OCI-LY3 (cell line): ENCODE results near the gene VRK1.

Source experiments
- H2AFZ ChIP-seq: fragments of 200-600, 300-600 bp; shearing (Covaris generic); 2 replicates; pipeline ENCODE4 v1.6.0; 2014; ENCODE audit warnings: antibody characterized with exemption, low read depth, low read length
- H3K27ac ChIP-seq: fragments of 200-600, 300-600 bp; sonication (generic); 2 replicates; pipeline ENCODE4 v1.5.1; 2014; ENCODE audit warnings: mild to moderate bottlenecking, low read length, moderate library complexity, mixed read lengths
- H3K27me3 ChIP-seq: fragments of 200-600, 300-600 bp; sonication (generic); 2 replicates; pipeline ENCODE4 v1.6.1; 2014; ENCODE audit warnings: low read depth, low read length, mixed read lengths
- H3K36me3 ChIP-seq: fragments of 200-600, 300-600 bp; sonication (generic); replicated peaks from 2 replicates; pipeline ENCODE3; 2014; ENCODE audit warnings: low read depth, low read length, mixed read lengths
- H3K4me1 ChIP-seq: fragments of 300-600, 200-600 bp; sonication (generic); 2 replicates; pipeline ENCODE4 v1.6.1; 2014; ENCODE audit warnings: low read length, mixed read lengths
- H3K4me2 ChIP-seq: fragments of 200-600, 300-600 bp; sonication (generic); 2 replicates; pipeline ENCODE4 v1.6.1; 2014; ENCODE audit warnings: low read length, mixed read lengths
- H3K4me3 ChIP-seq: fragments of 300-600, 200-600 bp; sonication (generic); 2 replicates; pipeline ENCODE4 v1.5.1; 2014; ENCODE audit warnings: antibody characterized with exemption, mild to moderate bottlenecking, low read length, moderate library complexity
- H3K79me2 ChIP-seq: fragments of 300-600, 200-600 bp; shearing (Covaris generic); 2 replicates; pipeline ENCODE4 v1.6.1; 2014; ENCODE audit warnings: mild to moderate bottlenecking, low read length, mixed read lengths
- H3K9ac ChIP-seq: fragments of 300-600, 200-600 bp; shearing (Covaris generic); 2 replicates; pipeline ENCODE4 v1.6.0; 2014; ENCODE audit warnings: mild to moderate bottlenecking, low read length, moderate library complexity
- H3K9me3 ChIP-seq: fragments of 200-600, 300-600 bp; shearing (Covaris generic); 2 replicates; pipeline ENCODE4 v1.6.1; 2014; ENCODE audit warnings: low read length, mixed read lengths; ENCODE audit not compliant: insufficient read depth
- H4K20me1 ChIP-seq: fragments of 200-600, 300-600 bp; sonication (generic); 2 replicates; pipeline ENCODE4 v1.6.1; 2016; ENCODE audit warnings: low read length, mixed read lengths; ENCODE audit not compliant: insufficient read depth
- CTCF ChIP-seq: fragments of 200-600, 300-600 bp; sonication (generic); IDR thresholded peaks from 2 replicates; pipeline ENCODE4 v1.5.1; 2014; ENCODE audit warnings: antibody characterized with exemption, low read length, low read depth
- EZH2phosphoT487 ChIP-seq: fragments of 200-600 bp; shearing (Covaris generic); IDR thresholded peaks from 2 replicates; pipeline ENCODE4 v1.6.1; 2018; ENCODE audit warnings: antibody characterized with exemption, mixed run types, low read depth

The VRK1 gene

GRCh38 chr14:96914571-96915128, 117.5 kb downstream of the VRK1 start:
- no peaks in the 10 kb centered on the region for H3K27me3 ChIP-seq
- no peak for TF ChIP-seq EZH2phosphoT487
- peaks cover 16% of the 10 kb centered on the region for H3K36me3 ChIP-seq
- H2AFZ ChIP-seq, result no peak overlapping the region
- no peak overlapping the region for H3K4me3 ChIP-seq
- H3K27ac ChIP-seq, result no peak overlapping the region
- no peak overlapping the region for H3K9ac ChIP-seq
- no peak overlapping the region for H3K4me2 ChIP-seq
- H3K79me2 ChIP-seq, result no peaks in the 10 kb centered on the region
- H3K9me3 ChIP-seq, result 0 out of 2 replicates have a peak, but pooled peaks cover 5% of the 10 kb centered on the region
- no peaks in the 10 kb centered on the region for H4K20me1 ChIP-seq
- H3K4me1 ChIP-seq, result no peaks in the 10 kb centered on the region

- Histone ChIP-seq H3K9ac (no peak overlapping the region), H3K9me3 (no peaks in the 10 kb centered on the region), H3K4me1 (no peaks in the 10 kb centered on the region), H3K36me3 (peaks cover 12% of the 10 kb centered on the region), H4K20me1 (no peaks in the 10 kb centered on the region), H2AFZ (no peak overlapping the region), H3K27me3 (no peaks in the 10 kb centered on the region), H3K27ac (no peak overlapping the region), H3K4me3 (no peak overlapping the region), H3K4me2 (no peak overlapping the region), H3K79me2 (no peaks in the 10 kb centered on the region)
- no peak for TF ChIP-seq EZH2phosphoT487
These were observed 118.3 kb downstream of the VRK1 start for GRCh38 chr14:96915478-96915877.

GRCh38 chr14:96916751-96917150, 119.6 kb downstream of the VRK1 start:
- TF ChIP-seq EZH2phosphoT487, result no peak
- no peaks in the 10 kb centered on the region for H3K27me3 ChIP-seq
- H3K4me2 ChIP-seq, result no peak overlapping the region
- H4K20me1 ChIP-seq, result no peaks in the 10 kb centered on the region
- no peaks in the 10 kb centered on the region for H3K9me3 ChIP-seq
- peaks cover 7% of the 10 kb centered on the region for H3K36me3 ChIP-seq
- H3K9ac ChIP-seq, result no peak overlapping the region
- no peaks in the 10 kb centered on the region for H3K4me1 ChIP-seq
- H2AFZ ChIP-seq, result no peak overlapping the region
- no peak overlapping the region for H3K27ac ChIP-seq
- no peak overlapping the region for H3K4me3 ChIP-seq
- no peaks in the 10 kb centered on the region for H3K79me2 ChIP-seq

GRCh38 chr14:96917442-96917963, 120.3 kb downstream of the VRK1 start:
- no peaks in the 10 kb centered on the region for H3K9me3 ChIP-seq
- no peaks in the 10 kb centered on the region for H3K27me3 ChIP-seq
- TF ChIP-seq EZH2phosphoT487 (no peak), CTCF (no peak)
- H3K4me1 ChIP-seq, result no peaks in the 10 kb centered on the region
- no peaks in the 10 kb centered on the region for H4K20me1 ChIP-seq
- H3K9ac ChIP-seq, result no peak overlapping the region
- no peak overlapping the region for H2AFZ ChIP-seq
- H3K36me3 ChIP-seq, result peaks cover 9% of the 10 kb centered on the region
- H3K4me2 ChIP-seq, result no peak overlapping the region
- H3K27ac ChIP-seq, result no peak overlapping the region
- H3K79me2 ChIP-seq, result no peaks in the 10 kb centered on the region
- H3K4me3 ChIP-seq, result no peak overlapping the region

DNA sequence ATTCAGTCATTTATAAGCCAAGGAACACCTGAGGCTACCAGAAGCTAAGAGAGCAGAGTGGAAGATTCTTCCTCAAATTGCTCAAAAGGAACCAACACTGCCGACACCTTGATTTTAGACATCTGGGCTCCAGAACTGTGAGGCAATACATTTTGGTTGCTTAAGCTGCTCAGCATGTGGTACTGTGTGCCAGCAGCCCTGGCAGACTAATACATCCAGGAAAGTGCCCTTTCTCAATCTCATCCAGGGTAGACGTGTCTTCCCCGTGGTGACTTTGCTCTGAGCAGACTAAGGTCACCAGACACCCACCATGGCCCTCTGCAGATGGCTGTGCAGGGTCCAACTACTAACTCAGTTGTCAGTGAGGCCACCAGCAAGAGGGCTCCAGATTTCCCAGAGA, 122.8 kb downstream of the VRK1 start:
- no peak for TF ChIP-seq CTCF
- TF ChIP-seq EZH2phosphoT487, result no peak
- Histone ChIP-seq H3K4me3 (no peak overlapping the region), H3K4me2 (no peak overlapping the region), H4K20me1 (no peaks in the 10 kb centered on the region), H2AFZ (no peak overlapping the region), H3K36me3 (peaks cover 9% of the 10 kb centered on the region), H3K79me2 (no peaks in the 10 kb centered on the region), H3K9ac (no peak overlapping the region), H3K9me3 (no peaks in the 10 kb centered on the region), H3K4me1 (no peaks in the 10 kb centered on the region), H3K27ac (no peak overlapping the region), H3K27me3 (no peaks in the 10 kb centered on the region)
